MCF 10A (cell line): Measurements from ENCODE around the gene WASHC4. TPM values are rescaled to one million over a fixed set of nuclear protein-coding genes. Genes with fewer than 3 reads are reported as not detected.

Experiments
- BruUV-seq: library from RNA; stranded (reverse); fragments of 400-500 nt; replicated peaks from 2 replicates; lab custom pipeline; 2021; lab: Mats Ljungman, UMichigan
- CTCF ChIA-PET: fragments of 300-600 bp; sonication (Branson Sonifier 250); formaldehyde crosslinking; extraction: SDS; loops from one replicate; lab custom pipeline; 2021; ENCODE audit warnings: antibody characterized with exemption, inconsistent platforms; lab: Yijun Ruan, JAX
- POLR2A ChIA-PET: fragments of 300-600, 350-650 bp; sonication (Branson Sonifier 250); formaldehyde crosslinking; extraction: SDS; loops from one replicate; lab custom pipeline; 2020; ENCODE audit warnings: antibody characterized with exemption, inconsistent platforms; lab: Yijun Ruan, JAX
- DNase-seq: peaks from one replicate; pipeline ENCODE4 v3.0.0-alpha.2; 2018; ENCODE audit not compliant: unreplicated experiment
- H3K27ac Mint-ChIP-seq: one replicate; pipeline ENCODE4 v1.8.0; 2022; ENCODE audit warnings: mild to moderate bottlenecking, low read depth, mixed read lengths; ENCODE audit not compliant: unreplicated experiment
- H3K27me3 Mint-ChIP-seq: one replicate; pipeline ENCODE4 v1.8.0; 2022; ENCODE audit warnings: mixed read lengths; ENCODE audit not compliant: insufficient read depth, unreplicated experiment
- H3K36me3 Mint-ChIP-seq: one replicate; pipeline ENCODE4 v1.8.0; 2022; ENCODE audit warnings: mild to moderate bottlenecking, moderate library complexity, mixed read lengths; ENCODE audit not compliant: insufficient read depth, unreplicated experiment
- H3K4me1 Mint-ChIP-seq: one replicate; pipeline ENCODE4 v1.8.0; 2022; ENCODE audit warnings: mixed read lengths; ENCODE audit not compliant: insufficient read depth, unreplicated experiment
- H3K4me3 Mint-ChIP-seq: one replicate; pipeline ENCODE4 v1.8.0; 2022; ENCODE audit warnings: mild to moderate bottlenecking, moderate library complexity, mixed read lengths; ENCODE audit not compliant: unreplicated experiment
- H3K9me3 Mint-ChIP-seq: one replicate; pipeline ENCODE4 v1.8.0; 2022; ENCODE audit warnings: mixed read lengths; ENCODE audit not compliant: unreplicated experiment
- intact Hi-C: fragments of 100-400 bp; cut with micrococcal nuclease; formaldehyde crosslinking; loops from 2 replicates; pipeline ENCODE4 v1.14.1; 2022
- total RNA-seq: library from RNA; stranded (reverse); gene quantifications from 2 replicates; pipeline ENCODE4 v1.2.3, GENCODE V29; 2022
- TF ChIP-seq, protein P1 (sequence below): fragments of 200-600 bp; IDR thresholded peaks from one replicate; pipeline ENCODE4 v1.8.0; 2022; ENCODE audit warnings: antibody characterized with exemption, mild to moderate bottlenecking; ENCODE audit not compliant: unreplicated experiment

Gene WASHC4
- total RNA-seq, 1 experiment from 2014 or later: 44.5 TPM

DNA sequence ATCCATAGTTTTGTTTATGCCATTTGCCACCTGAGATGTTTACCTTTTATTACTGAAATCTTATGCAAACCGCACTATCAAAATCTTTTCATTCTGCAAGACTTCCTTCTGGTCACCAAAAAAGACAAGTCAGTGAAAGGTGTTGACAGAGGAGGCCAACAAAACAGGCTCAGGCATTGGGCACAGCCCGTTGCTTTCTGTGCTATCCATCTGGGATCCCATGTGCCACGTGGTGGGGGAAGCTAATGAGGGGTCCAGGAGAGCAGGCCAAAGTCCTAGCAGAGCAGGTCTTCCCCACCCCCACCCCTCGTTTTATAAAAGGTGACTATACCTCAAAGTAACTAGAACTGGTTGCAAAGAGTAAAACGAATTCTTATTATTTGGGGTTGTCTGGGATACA is 24.5 kb upstream of the WASHC4 start:
- DNase-seq: no peak
- intact Hi-C loops: no loop called here
- peak overlapping the region; percentile 92 for H3K4me3 Mint-ChIP-seq
- H3K9me3 Mint-ChIP-seq: no peaks in the 10 kb centered on the region
- no peaks in the 10 kb centered on the region for H3K27me3 Mint-ChIP-seq
- TF ChIP-seq, protein P1, sequence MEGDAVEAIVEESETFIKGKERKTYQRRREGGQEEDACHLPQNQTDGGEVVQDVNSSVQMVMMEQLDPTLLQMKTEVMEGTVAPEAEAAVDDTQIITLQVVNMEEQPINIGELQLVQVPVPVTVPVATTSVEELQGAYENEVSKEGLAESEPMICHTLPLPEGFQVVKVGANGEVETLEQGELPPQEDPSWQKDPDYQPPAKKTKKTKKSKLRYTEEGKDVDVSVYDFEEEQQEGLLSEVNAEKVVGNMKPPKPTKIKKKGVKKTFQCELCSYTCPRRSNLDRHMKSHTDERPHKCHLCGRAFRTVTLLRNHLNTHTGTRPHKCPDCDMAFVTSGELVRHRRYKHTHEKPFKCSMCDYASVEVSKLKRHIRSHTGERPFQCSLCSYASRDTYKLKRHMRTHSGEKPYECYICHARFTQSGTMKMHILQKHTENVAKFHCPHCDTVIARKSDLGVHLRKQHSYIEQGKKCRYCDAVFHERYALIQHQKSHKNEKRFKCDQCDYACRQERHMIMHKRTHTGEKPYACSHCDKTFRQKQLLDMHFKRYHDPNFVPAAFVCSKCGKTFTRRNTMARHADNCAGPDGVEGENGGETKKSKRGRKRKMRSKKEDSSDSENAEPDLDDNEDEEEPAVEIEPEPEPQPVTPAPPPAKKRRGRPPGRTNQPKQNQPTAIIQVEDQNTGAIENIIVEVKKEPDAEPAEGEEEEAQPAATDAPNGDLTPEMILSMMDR: no peak
- no TSS peak for BruUV-seq
- ChIA-PET POLR2A (interaction anchor here (0.6 to 4.5 kb wide), 12 partner anchors 9 to 1116 kb away, joined by 3 to 94 read pairs (median 6); partner anchors contain the start of gene WASHC4), CTCF (interaction anchor here (0.6 to 1.5 kb wide), 10 partner anchors 9 to 1260 kb away, joined by 3 to 6 read pairs (median 4); no protein-coding TSS in a partner anchor)
- H3K4me1 Mint-ChIP-seq: peaks cover 30% of the 10 kb centered on the region
- H3K36me3 Mint-ChIP-seq: peaks cover 13% of the 10 kb centered on the region
- peak overlapping the region; percentile 97 for H3K27ac Mint-ChIP-seq

DNA sequence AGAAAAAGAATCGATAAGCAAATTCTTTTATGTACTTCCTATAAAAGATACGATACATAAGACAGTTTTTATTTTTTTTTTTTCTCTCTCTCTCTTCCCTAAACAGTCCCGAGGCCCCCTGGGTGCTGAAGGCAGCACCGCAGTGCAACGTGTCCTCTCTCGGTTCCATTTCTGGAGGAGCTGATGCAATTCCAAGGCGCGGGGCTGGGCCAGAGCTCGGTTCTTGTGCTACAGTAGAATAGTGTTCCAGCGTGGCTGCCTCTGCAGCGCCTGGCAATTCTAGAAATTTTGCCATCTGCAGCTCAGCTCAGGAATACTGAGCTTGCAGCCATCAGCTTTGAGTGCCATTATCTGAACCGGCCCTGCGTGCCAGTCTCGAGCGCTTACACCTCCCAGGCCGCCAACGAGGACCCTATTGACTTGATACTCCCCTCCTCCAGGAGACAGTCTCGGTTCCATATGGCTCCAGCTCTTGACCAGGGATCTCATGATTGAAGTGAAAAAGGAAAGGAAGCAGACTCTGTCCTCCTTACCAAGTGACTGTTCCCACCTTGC is 23.9 kb upstream of the WASHC4 start:
- TF ChIP-seq, protein P1: no peak
- intact Hi-C loops: loop anchor here (2.0 kb wide), 1 partner anchor 17 kb away; no protein-coding TSS in a partner anchor
- CTCF ChIA-PET: interaction anchor here (0.6 to 1.5 kb wide), 10 partner anchors 8 to 1259 kb away, joined by 3 to 6 read pairs (median 4); no protein-coding TSS in a partner anchor
- peaks cover 13% of the 10 kb centered on the region for H3K36me3 Mint-ChIP-seq
- POLR2A ChIA-PET: interaction anchor here (0.6 to 4.5 kb wide), 14 partner anchors 8 to 1126 kb away, joined by 3 to 94 read pairs (median 4); partner anchors contain the start of gene WASHC4
- H3K4me1 Mint-ChIP-seq: peaks cover 27% of the 10 kb centered on the region
- H3K27me3 Mint-ChIP-seq: no peaks in the 10 kb centered on the region
- H3K9me3 Mint-ChIP-seq: no peaks in the 10 kb centered on the region
- DNase-seq: peak; percentile 83
- BruUV-seq: TSS peak; percentile 45
- H3K27ac Mint-ChIP-seq: peak overlapping the region; percentile 97
- H3K4me3 Mint-ChIP-seq: peak overlapping the region; percentile 92

DNA sequence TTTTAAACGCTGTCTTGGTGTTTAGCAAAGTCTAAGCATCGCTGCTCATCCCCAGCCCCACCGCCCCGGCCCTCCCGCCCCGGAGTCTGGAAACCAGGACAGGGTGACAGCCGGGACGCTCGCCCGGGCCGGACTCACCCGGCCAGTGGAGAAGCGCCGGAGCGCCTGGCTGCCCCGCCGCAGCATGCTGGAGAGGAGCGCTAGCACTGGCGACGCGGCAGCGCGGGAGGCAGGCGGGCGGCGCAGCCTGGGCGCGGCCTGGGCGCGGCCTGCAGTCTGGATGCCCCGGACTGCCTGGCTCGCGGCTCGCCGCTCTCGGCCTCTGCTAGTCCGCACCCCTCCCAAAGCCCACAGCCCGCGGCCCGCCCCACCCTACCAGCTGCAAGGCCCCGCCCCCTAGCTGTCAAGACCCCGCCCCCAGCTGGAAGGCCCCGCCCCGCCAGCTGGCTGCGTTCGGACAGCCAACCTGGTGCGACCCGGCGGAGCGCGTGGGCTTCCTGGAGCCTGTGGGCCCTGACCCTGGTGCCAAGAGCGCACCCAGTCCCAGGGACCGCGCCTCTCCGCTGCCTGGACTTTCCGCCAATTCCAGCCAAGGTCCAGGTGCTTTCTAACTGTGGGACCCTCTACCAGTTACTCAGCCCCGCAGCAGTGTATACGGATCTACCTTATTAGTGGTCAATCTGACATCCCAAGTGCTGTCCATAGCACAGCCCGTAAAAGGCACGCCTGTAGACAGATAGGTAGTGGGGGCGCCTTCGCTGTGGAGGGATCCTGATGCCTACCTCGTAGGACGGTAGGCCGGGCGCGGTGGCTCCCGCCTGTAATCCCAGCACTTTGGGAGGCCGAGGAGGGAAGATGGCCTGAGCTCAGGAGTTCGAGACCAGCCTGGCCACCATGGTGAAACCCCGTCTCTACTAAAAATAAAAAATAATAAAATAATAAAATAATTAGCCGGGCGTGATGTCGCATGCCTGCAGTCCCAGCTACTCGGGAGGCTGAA is 23.0 kb upstream of the WASHC4 start, which contains the start of gene ALDH1L2:
ALDH1L2 (minus strand) TSS at position 208 of the 1,000 bp plus-strand sequence; CDS start at position 186, 22 bp downstream.
- no peaks in the 10 kb centered on the region for H3K27me3 Mint-ChIP-seq
- ChIA-PET CTCF (interaction anchor here (0.7 to 1.4 kb wide), 3 partner anchors 8 to 703 kb away, joined by 3 to 5 read pairs (median 3); no protein-coding TSS in a partner anchor), POLR2A (interaction anchor here (0.8 to 4.5 kb wide), 6 partner anchors 7 to 1127 kb away, joined by 3 to 94 read pairs (median 16); partner anchors contain the start of gene WASHC4)
- peak; percentile 85 for DNase-seq
- peaks cover 23% of the 10 kb centered on the region for H3K4me1 Mint-ChIP-seq
- H3K9me3 Mint-ChIP-seq: no peaks in the 10 kb centered on the region
- intact Hi-C loops: loop anchor here (2.0 kb wide), 1 partner anchor 16 kb away; no protein-coding TSS in a partner anchor
- H3K27ac Mint-ChIP-seq: peak within 1 kb of the TSS; percentile 97
- TF ChIP-seq, protein P1: no peak
- H3K36me3 Mint-ChIP-seq: peaks cover 13% of the 10 kb centered on the region
- peak within 1 kb of the TSS; percentile 92 for H3K4me3 Mint-ChIP-seq
- no TSS peak for BruUV-seq
